NT2/D1 (cell line): Measurements from ENCODE around the gene TBC1D22A.

ENCODE experiments used
- DNase-seq: peaks from one replicate; pipeline ENCODE4 v3.0.0-alpha.2; 2011; ENCODE audit warnings: low read depth, low spot score
- H3K27me3 ChIP-seq: 2 replicates; pipeline ENCODE4 v1.6.0; 2011; ENCODE audit warnings: mild to moderate bottlenecking; ENCODE audit not compliant: insufficient read length, insufficient read depth
- H3K36me3 ChIP-seq: 2 replicates; pipeline ENCODE4 v1.6.1; 2011; ENCODE audit warnings: mild to moderate bottlenecking, low read length, mixed read lengths; ENCODE audit not compliant: insufficient read depth, insufficient read length
- H3K4me1 ChIP-seq: 2 replicates; pipeline ENCODE4 v1.5.1; 2011; ENCODE audit not compliant: insufficient read depth, insufficient read length
- H3K4me3 ChIP-seq: 2 replicates; pipeline ENCODE4 v1.5.1; 2011; ENCODE audit warnings: low read depth; ENCODE audit not compliant: insufficient read length
- H3K9ac ChIP-seq: 2 replicates; pipeline ENCODE4 v1.6.0; 2011; ENCODE audit warnings: low read depth; ENCODE audit not compliant: insufficient read length
- H3K9me3 ChIP-seq: 2 replicates; pipeline ENCODE4 v1.5.1; 2011; ENCODE audit warnings: mild to moderate bottlenecking, low read length; ENCODE audit not compliant: insufficient read depth
- SUZ12 ChIP-seq: IDR thresholded peaks from 2 replicates; pipeline ENCODE4 v1.6.1; 2011; ENCODE audit not compliant: insufficient read length, insufficient read depth; ENCODE audit errors: extremely low read depth
- YY1 ChIP-seq: IDR thresholded peaks from 2 replicates; pipeline ENCODE4 v1.6.1; 2011; ENCODE audit not compliant: insufficient read length, insufficient read depth
- ZNF274 ChIP-seq: IDR thresholded peaks from 2 replicates; pipeline ENCODE4 v1.6.1; 2011; ENCODE audit warnings: mild to moderate bottlenecking, low read depth, low read length

Gene TBC1D22A

DNA sequence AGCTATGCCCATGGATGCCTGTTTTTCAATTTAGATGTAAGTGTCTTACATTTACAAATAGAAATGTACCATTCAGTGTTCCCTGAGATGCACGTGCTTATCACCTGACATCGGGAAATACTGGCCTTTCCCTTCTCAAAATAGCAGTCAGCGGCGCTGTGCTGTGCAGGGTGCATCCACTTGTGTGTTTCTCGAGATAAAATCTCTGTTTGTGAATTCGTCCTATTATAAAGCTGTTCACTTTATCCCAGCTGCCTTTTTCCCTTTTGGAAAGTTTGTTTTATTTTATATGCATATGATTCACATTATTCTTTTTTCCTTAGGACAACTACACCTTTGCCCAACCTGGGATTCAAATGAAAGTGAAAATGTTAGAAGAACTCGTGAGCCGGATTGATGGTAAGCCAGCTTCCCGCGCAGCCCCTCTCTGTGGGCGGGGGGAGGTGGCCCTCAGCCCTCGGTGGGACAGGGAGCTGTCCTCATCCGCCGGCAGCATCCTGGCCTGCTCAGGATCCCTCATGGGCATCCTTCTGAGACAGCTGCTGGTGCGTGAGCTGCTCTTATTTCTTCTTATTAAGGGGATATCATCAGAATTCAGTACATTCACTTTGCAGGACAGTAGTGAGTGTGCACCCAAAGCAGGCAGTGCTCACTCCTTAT lies 235.0 kb downstream of the TBC1D22A start:
- no peak for TF ChIP-seq SUZ12
- TF ChIP-seq ZNF274, result no peak
- TF ChIP-seq YY1, result no peak
- peaks cover 4% of the 10 kb centered on the region for H3K4me1 ChIP-seq

DNA sequence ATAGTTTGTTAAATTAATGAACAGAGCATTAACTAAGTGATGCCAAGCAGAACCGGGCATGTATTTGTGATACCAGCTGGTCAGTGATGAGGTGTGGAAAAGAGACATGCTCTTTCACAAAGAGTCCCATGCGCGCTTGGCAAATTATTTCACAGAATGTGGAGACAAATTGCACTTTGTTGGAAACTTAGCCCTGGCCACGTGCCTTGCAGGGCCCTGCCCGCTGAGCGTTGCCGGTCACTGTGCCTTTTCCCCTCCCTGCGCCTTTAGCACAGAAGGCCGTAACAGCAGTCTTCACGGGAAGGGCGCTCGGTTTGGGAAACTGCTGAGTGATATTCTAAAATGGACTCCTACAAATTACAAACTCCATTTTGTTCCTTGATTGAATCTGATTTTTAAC lies 235.9 kb downstream of the TBC1D22A start:
- Histone ChIP-seq H3K4me3 (no peak overlapping the region), H3K9ac (no peak overlapping the region), H3K27me3 (no peaks in the 10 kb centered on the region), H3K36me3 (peaks cover 4% of the 10 kb centered on the region), H3K4me1 (peaks cover 4% of the 10 kb centered on the region), H3K9me3 (no peaks in the 10 kb centered on the region)
- DNase-seq, result no peak
- TF ChIP-seq YY1 (no peak), SUZ12 (no peak), ZNF274 (no peak)

More for the DNA sequence above, 235.0 kb downstream of the TBC1D22A start:
- no peak overlapping the region for H3K9ac ChIP-seq
- no peaks in the 10 kb centered on the region for H3K9me3 ChIP-seq
- H3K36me3 ChIP-seq, result peaks cover 4% of the 10 kb centered on the region
- no peak for DNase-seq
- no peaks in the 10 kb centered on the region for H3K27me3 ChIP-seq
- H3K4me3 ChIP-seq, result no peak overlapping the region

DNA sequence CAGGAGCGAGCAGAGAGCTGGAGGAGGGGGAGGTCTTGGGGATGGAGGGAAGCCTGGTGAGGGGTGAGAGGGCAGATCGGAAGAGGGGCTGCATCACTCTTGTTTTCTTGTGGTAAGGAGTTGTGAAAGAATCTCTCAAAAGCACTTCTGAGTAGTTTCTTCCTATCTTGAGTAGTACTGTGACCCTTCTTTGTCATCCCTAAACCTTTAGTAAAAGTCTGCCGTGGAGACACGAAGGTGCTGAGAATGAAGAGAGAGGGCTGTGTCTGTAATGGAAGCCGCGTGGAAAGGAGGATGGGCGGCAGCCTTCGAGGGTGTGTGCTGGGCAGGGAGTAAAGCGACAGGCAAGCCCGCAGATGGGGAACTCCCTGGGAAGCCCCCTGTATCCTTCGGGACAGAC lies 237.8 kb downstream of the TBC1D22A start:
- TF ChIP-seq YY1, result no peak
- TF ChIP-seq SUZ12, result no peak
- TF ChIP-seq ZNF274, result no peak
- H3K4me3 ChIP-seq, result no peak overlapping the region
- DNase-seq, result no peak
- H3K9me3 ChIP-seq, result no peaks in the 10 kb centered on the region
- no peaks in the 10 kb centered on the region for H3K27me3 ChIP-seq
- H3K36me3 ChIP-seq, result peaks cover 4% of the 10 kb centered on the region
- peaks cover 1% of the 10 kb centered on the region for H3K4me1 ChIP-seq
- no peak overlapping the region for H3K9ac ChIP-seq

DNA sequence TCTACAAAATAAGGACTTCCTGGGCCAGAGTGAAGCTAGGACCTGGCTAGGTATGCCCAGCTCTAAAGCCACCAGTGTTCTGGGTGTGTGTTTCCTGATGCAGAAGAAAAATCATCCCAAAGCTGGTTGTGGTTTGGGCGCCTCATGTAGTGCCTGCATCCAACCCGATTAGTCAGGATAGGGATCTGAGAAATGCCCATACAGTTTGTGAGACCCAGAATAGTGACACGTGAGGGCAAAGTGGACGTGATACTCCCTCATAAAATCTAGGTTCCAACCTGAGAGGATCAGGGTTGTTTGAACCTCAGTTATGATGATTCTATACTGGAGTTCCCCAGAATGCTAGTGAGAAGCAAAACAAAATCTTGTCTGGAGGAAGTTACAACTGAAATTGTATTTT lies 238.4 kb downstream of the TBC1D22A start:
- Histone ChIP-seq H3K9ac (no peak overlapping the region), H3K27me3 (no peaks in the 10 kb centered on the region)

DNA sequence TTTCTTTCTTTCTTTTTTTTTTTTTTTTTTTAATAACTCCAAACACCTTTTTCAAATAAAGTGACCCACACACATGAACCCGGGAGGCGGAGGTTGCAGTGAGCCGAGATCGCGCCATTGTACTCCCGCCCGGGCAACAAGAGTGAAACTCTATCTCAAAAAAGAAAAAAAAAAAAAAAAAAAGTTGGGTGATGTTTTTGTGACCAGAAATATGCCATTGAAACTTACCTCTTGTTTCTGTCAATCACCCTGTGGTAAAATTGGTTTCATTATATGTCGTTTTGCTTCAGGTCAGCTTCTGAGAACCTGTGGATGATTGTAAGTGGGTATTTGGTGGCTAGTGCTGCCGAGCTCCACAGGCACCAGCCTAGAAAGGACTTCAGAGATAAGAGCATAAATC lies 238.8 kb downstream of the TBC1D22A start:
- Histone ChIP-seq H3K9me3 (no peaks in the 10 kb centered on the region), H3K27me3 (no peaks in the 10 kb centered on the region), H3K4me1 (no peaks in the 10 kb centered on the region), H3K36me3 (peaks cover 4% of the 10 kb centered on the region), H3K9ac (no peak overlapping the region), H3K4me3 (no peak overlapping the region)
- TF ChIP-seq SUZ12 (no peak), ZNF274 (no peak), YY1 (no peak)
- DNase-seq, result no peak

More for the DNA sequence above, 238.4 kb downstream of the TBC1D22A start:
- H3K9me3 ChIP-seq, result no peaks in the 10 kb centered on the region
- no peak for TF ChIP-seq ZNF274
- no peak for TF ChIP-seq SUZ12
- no peak for TF ChIP-seq YY1
- H3K4me1 ChIP-seq, result no peaks in the 10 kb centered on the region
- no peak for DNase-seq
- H3K4me3 ChIP-seq, result no peak overlapping the region
- H3K36me3 ChIP-seq, result peaks cover 4% of the 10 kb centered on the region

DNA sequence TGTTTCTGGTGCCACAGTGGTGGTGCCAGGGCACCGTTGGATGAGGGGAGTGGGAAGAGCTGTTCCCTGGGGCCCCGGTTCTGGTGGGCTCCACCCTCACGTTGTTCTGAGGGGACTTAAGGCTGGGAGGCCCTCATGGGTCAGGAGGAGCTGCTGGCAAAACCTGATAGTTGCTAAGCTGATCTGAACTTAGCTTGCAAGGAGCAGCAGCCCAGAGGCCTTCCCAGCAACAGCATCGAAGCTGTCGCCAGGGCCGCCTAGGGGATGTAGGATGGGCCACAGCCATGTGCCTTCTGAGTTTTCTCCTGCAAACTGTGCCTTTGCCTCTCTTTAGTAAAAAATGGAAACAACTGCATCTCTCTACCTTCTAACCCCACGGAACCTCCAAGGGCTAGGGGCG lies 240.2 kb downstream of the TBC1D22A start:
- no peak overlapping the region for H3K4me3 ChIP-seq
- H3K36me3 ChIP-seq, result peaks cover 5% of the 10 kb centered on the region

DNA sequence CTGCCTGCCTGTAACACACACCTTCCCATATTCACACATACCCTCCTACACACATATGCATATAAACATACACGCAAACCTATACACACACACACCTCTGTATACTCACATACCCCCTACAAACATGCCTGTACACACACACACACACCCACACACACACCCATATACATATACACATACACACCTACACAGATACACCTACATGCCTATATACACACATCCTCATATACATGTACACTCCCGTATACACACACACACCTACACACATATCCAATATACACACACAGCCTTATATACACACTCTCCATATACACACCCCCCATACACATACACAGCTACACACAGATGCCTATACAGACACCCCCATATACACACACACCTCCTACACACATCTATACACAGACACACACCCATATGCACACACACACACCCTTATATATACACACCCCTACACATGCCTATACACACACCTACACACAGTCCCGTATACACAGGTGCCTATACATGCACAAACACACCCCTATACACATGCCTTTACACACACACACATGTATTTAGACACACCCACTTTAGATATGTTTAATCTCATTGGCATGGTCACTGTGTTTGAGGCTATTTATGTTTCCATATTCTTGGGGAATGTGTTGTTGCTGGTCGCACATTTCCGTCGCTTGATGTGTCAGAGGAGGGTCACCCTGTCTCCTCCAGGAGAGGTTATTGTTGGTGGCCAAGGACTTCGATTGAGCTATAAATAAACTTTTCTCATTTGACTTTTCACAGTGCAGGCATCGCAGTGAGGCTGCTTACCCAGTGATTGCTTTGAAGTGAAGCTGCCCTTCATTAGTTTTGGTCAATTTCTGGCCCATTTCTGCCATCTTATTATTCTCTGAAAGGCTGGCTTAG lies 243.3 kb downstream of the TBC1D22A start:
- H3K9me3 ChIP-seq, result no peaks in the 10 kb centered on the region
- TF ChIP-seq YY1 (no peak), SUZ12 (no peak), ZNF274 (no peak)
- H3K36me3 ChIP-seq, result peaks cover 12% of the 10 kb centered on the region
- no peaks in the 10 kb centered on the region for H3K4me1 ChIP-seq
- no peaks in the 10 kb centered on the region for H3K27me3 ChIP-seq
- no peak overlapping the region for H3K4me3 ChIP-seq
- DNase-seq, result no peak
- no peak overlapping the region for H3K9ac ChIP-seq

More for the DNA sequence above, 240.2 kb downstream of the TBC1D22A start:
- no peak for TF ChIP-seq ZNF274
- TF ChIP-seq YY1, result no peak
- TF ChIP-seq SUZ12, result no peak
- DNase-seq, result no peak
- H3K9me3 ChIP-seq, result no peaks in the 10 kb centered on the region
- no peak overlapping the region for H3K9ac ChIP-seq
- H3K4me1 ChIP-seq, result no peaks in the 10 kb centered on the region
- no peaks in the 10 kb centered on the region for H3K27me3 ChIP-seq

DNA sequence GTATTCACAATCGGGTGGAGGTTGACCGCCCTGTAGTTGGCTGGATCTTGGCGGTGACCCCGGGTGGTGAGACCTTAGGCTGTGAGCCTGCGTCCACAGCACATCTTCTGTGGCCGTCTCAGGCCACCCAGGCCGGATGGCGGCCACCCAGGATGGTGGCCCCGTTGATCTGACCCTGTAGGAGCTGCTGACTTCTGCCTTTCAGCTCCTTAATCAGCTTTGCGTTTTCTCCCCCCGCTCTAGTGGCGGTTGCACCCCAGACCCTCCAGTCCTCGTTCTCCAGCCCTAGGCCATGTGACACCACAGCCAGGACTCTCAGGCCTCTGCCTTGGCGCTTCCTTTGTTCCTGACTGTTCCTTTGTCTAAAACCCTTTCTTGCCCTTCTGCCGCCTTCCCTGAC lies 244.0 kb downstream of the TBC1D22A start:
- DNase-seq, result no peak
- no peaks in the 10 kb centered on the region for H3K9me3 ChIP-seq
- no peak overlapping the region for H3K4me3 ChIP-seq
- TF ChIP-seq SUZ12 (no peak), ZNF274 (no peak)
- H3K36me3 ChIP-seq, result peaks cover 12% of the 10 kb centered on the region
- H3K4me1 ChIP-seq, result no peaks in the 10 kb centered on the region
- H3K9ac ChIP-seq, result no peak overlapping the region
- no peaks in the 10 kb centered on the region for H3K27me3 ChIP-seq
